ENCODE data around the gene PRKAR2A. TPM values are rescaled to one million over a fixed set of nuclear protein-coding genes. Genes with fewer than 3 reads are reported as not detected.

The PRKAR2A gene
- total and polyA plus RNA-seq, 10 of the 15 experiments (the other 5 are each of a cell fraction or from before 2014, with no cell fraction given), result 9.8 to 46.2 (median 13.2) TPM

DNA sequence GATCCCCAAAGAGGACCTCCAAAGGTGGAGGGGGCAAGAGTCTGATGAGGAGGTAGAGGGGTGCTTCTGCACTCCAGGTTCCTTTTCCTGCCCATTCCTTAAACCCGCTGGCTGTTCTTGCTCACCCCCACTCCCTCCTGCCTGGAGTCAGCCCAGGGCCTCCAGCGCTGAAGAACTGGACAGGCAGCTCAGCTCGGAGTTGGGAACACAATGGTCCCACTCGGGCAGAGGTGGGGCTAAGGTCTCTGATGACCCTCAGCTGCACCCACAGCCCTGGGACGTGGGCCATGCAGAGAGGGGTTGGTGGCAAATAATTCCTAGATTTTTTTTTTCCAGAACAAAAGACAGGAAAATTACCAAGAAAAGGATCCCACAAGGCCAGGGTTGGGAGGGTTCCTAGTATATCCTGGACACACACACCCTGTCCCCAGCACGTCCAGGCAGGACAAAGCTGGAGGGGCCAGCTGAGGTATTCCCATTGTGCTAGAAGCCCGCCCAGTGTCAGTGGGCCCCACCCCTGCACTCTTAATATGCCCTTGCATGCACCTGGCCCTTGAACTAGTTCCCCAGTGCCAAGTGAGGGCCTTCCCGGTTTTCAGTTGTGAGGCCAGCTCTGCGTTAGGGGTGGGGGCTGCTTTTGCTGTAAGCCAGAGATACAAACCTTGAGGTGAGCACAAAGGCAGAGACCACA, 108.6 kb downstream of the PRKAR2A start:
- intact Hi-C loops (cut with micrococcal nuclease; ENCODE audit: unreplicated experiment), result no loop called here
- H3K9ac ChIP-seq (ENCODE audit: control insufficient read depth, insufficient read depth, low read length), result no peak overlapping the region
- in situ Hi-C loops (cut with MboI), result no loop called here

GRCh38 chr3:48738144-48738536, 109.5 kb downstream of the PRKAR2A start:
- POLR2A ChIA-PET, result no interaction called here
- 86% methylated on average over 3 of the region's 3 CpGs for WGBS (ENCODE audit: insufficient coverage, insufficient replicate concordance, low lambda C conversion rate, missing lambda C conversion rate)
- no TSS peak for BruUV-seq (replicated peaks)

More for the DNA sequence above, 108.6 kb downstream of the PRKAR2A start:
- Histone ChIP-seq H3K27me3 (replicated peaks in 1 of 2; ENCODE audit: control insufficient read depth in 2 of 2, insufficient read depth in 2 of 2, low read length in 1 of 2) (no peaks in the 10 kb centered on the region), H3K4me3 (no peak overlapping the region), H3K27ac (ENCODE audit: control insufficient read depth, insufficient read depth) (no peak overlapping the region), H3K79me2 (ENCODE audit: control insufficient read depth, insufficient read depth, low read length) (no peaks in the 10 kb centered on the region), H3K4me2 (ENCODE audit: control insufficient read depth, insufficient read depth) (no peak overlapping the region), H3K4me1 (ENCODE audit: control insufficient read depth, insufficient read depth, low read length) (peaks cover 9% of the 10 kb centered on the region), H4K20me1 (ENCODE audit: control insufficient read depth, insufficient read depth) (no peaks in the 10 kb centered on the region), H2AFZ (ENCODE audit: control insufficient read depth, low read depth, low read length) (peak overlapping the region; percentile 80; the same call in 1 of the 2 replicates), H3K36me3 (ENCODE audit: control insufficient read depth in 2 of 2, insufficient read depth in 2 of 2, low read length in 1 of 2) (no peaks in the 10 kb centered on the region), H3K9me3 (replicated peaks; ENCODE audit: control insufficient read depth, insufficient read depth, low read length) (no peaks in the 10 kb centered on the region)
- RAD21 ChIA-PET (ENCODE audit: unreplicated experiment), result interaction anchor here (0.9 to 1.7 kb wide), 12 partner anchors 37 to 338 kb away, joined by 3 to 18 read pairs (median 3); partner anchors contain the start of genes ARIH2 and PFKFB4
- ATAC-seq (no peak), DNase-seq (ENCODE audit: low read depth, low spot score) (no peak), FAIRE-seq (no peak)
- POLR2A ChIA-PET, result interaction anchor here (0.6 kb wide), 1 partner anchor 181 kb away, joined by 5 read pairs; no protein-coding TSS in a partner anchor
- TF ChIP-seq FOS (IDR thresholded peaks at IDR 0.05; ENCODE audit: borderline replicate concordance, extremely low read depth, insufficient read length) (no peak), POLR2AphosphoS2 (IDR thresholded peaks at IDR 0.05; ENCODE audit: low read depth, low read length) (no peak), SMC3 (IDR thresholded peaks at IDR 0.05; ENCODE audit: borderline replicate concordance, low read length) (no peak), TCF3 (IDR thresholded peaks at IDR 0.05; ENCODE audit: borderline replicate concordance, insufficient read depth, low read depth, low read length) (no peak)
- CTCF ChIA-PET, result interaction anchor here (0.6 to 3.1 kb wide), 44 partner anchors 8 to 1125 kb away, joined by 3 to 36 read pairs (median 4); partner anchors contain the start of genes ARIH2, NCKIPSD, SLC25A20 and SLC26A6
- SMC1A ChIA-PET (ENCODE audit: uncharacterized antibody, unreplicated experiment), result interaction anchor here (0.7 to 2.4 kb wide), 10 partner anchors 17 to 268 kb away, joined by 3 to 8 read pairs (median 4); partner anchors contain the start of genes ARIH2 and WDR6
- BruUV-seq (replicated peaks), result no TSS peak
- 93% methylated on average over 9 of the region's 9 CpGs for WGBS (ENCODE audit: insufficient coverage, insufficient replicate concordance, low lambda C conversion rate, missing lambda C conversion rate)

More at GRCh38 chr3:48738144-48738536, 109.5 kb downstream of the PRKAR2A start:
- Histone ChIP-seq H3K36me3 (ENCODE audit: control insufficient read depth in 2 of 2, insufficient read depth in 2 of 2, low read length in 1 of 2) (no peaks in the 10 kb centered on the region), H3K27me3 (replicated peaks in 1 of 2; ENCODE audit: control insufficient read depth in 2 of 2, insufficient read depth in 2 of 2, low read length in 1 of 2) (no peaks in the 10 kb centered on the region), H3K4me1 (ENCODE audit: control insufficient read depth, insufficient read depth, low read length) (peaks cover 9% of the 10 kb centered on the region), H3K4me3 (no peak overlapping the region), H3K79me2 (ENCODE audit: control insufficient read depth, insufficient read depth, low read length) (no peaks in the 10 kb centered on the region), H3K27ac (ENCODE audit: control insufficient read depth, insufficient read depth) (no peak overlapping the region), H4K20me1 (ENCODE audit: control insufficient read depth, insufficient read depth) (no peaks in the 10 kb centered on the region), H3K9me3 (replicated peaks; ENCODE audit: control insufficient read depth, insufficient read depth, low read length) (no peaks in the 10 kb centered on the region), H3K9ac (ENCODE audit: control insufficient read depth, insufficient read depth, low read length) (no peak overlapping the region), H3K4me2 (ENCODE audit: control insufficient read depth, insufficient read depth) (no peak overlapping the region), H2AFZ (ENCODE audit: control insufficient read depth, low read depth, low read length) (no peak overlapping the region)
- TF ChIP-seq, protein P1, sequence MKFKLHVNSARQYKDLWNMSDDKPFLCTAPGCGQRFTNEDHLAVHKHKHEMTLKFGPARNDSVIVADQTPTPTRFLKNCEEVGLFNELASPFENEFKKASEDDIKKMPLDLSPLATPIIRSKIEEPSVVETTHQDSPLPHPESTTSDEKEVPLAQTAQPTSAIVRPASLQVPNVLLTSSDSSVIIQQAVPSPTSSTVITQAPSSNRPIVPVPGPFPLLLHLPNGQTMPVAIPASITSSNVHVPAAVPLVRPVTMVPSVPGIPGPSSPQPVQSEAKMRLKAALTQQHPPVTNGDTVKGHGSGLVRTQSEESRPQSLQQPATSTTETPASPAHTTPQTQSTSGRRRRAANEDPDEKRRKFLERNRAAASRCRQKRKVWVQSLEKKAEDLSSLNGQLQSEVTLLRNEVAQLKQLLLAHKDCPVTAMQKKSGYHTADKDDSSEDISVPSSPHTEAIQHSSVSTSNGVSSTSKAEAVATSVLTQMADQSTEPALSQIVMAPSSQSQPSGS (IDR thresholded peaks at IDR 0.05; ENCODE audit: low read length), result no peak
- in situ Hi-C loops (cut with MboI) (no loop called here), intact Hi-C loops (cut with micrococcal nuclease; ENCODE audit: unreplicated experiment) (no loop called here)
- ATAC-seq (no peak), FAIRE-seq (no peak), DNase-seq (ENCODE audit: low read depth, low spot score) (no peak)
- ChIA-PET SMC1A (ENCODE audit: uncharacterized antibody, unreplicated experiment) (interaction anchor here (0.6 to 2.4 kb wide), 5 partner anchors 21 to 438 kb away, joined by 3 to 8 read pairs (median 3); partner anchors contain the start of gene ARIH2), RAD21 (ENCODE audit: unreplicated experiment) (interaction anchor here (1.1 to 1.4 kb wide), 2 partner anchors 10 to 212 kb away, joined by 3 to 4 read pairs; no protein-coding TSS in a partner anchor), CTCF (interaction anchor here (0.8 to 3.1 kb wide), 12 partner anchors 9 to 247 kb away, joined by 3 to 29 read pairs (median 3); partner anchors contain the start of genes ARIH2, IP6K2 and SLC25A20)
